HK-2 (cell line): Measurements from ENCODE around the gene CTF1.
A peak's percentile ranks its signal among the peaks of the same experiment; 100 is the strongest.
"Not testable (repeated sequence)": the region's sequence is repeated elsewhere in the genome, so short reads cannot be mapped to it uniquely, and the experiment has no call there.

Experiments used
- DNase-seq: peaks from one replicate; pipeline ENCODE4 v3.0.0-alpha.2; 2018; ENCODE audit not compliant: unreplicated experiment

The CTF1 gene

GRCh38 chr16:30931068-30931650 lies 34.7 kb downstream of the CTF1 start:
- DNase-seq, result no peak

GRCh38 chr16:30934827-30935557 lies 38.6 kb downstream of the CTF1 start:
- no peak for DNase-seq

GRCh38 chr16:30937692-30938091 lies 41.3 kb downstream of the CTF1 start:
- DNase-seq, result no peak

- DNase-seq, result not testable (repeated sequence)
Observed at GRCh38 chr16:30939571-30939970, 43.2 kb downstream of the CTF1 start.

GRCh38 chr16:30941600-30942425 lies 45.4 kb downstream of the CTF1 start:
- peak; percentile 68 for DNase-seq

- DNase-seq, result no peak
Observed at GRCh38 chr16:30942426-30942806, 46.0 kb downstream of the CTF1 start.

GRCh38 chr16:30944352-30944751 lies 47.9 kb downstream of the CTF1 start:
- DNase-seq, result no peak

- DNase-seq, result no peak
Observed at GRCh38 chr16:30946671-30947540, 50.5 kb downstream of the CTF1 start.

- DNase-seq, result no peak
Observed at GRCh38 chr16:30947541-30947858, 51.1 kb downstream of the CTF1 start.

- DNase-seq, result peak; percentile 81
Observed at GRCh38 chr16:30947859-30948666, 51.6 kb downstream of the CTF1 start.

GRCh38 chr16:30948667-30949649 lies 52.5 kb downstream of the CTF1 start, which contains the start of gene ORAI3:
TSS of gene ORAI3 (plus strand) at chr16:30949068. CDS start at chr16:30949290, 222 bp downstream.
- peak; percentile 70 for DNase-seq

GRCh38 chr16:30949650-30950515 lies 53.5 kb downstream of the CTF1 start:
- peak; percentile 92 for DNase-seq

- no peak for DNase-seq
Observed at GRCh38 chr16:30950516-30951065, 54.2 kb downstream of the CTF1 start.

- DNase-seq, result no peak
Observed at GRCh38 chr16:30951193-30951592, 54.8 kb downstream of the CTF1 start.

GRCh38 chr16:30951750-30952149 lies 55.3 kb downstream of the CTF1 start:
- no peak for DNase-seq

GRCh38 chr16:30953111-30953510 lies 56.7 kb downstream of the CTF1 start:
- no peak for DNase-seq
